ENCODE measurements around the gene FAM219B.
"Not testable (repeated sequence)": the region's sequence is repeated elsewhere in the genome, so short reads cannot be mapped to it uniquely, and the experiment has no call there.

Gene FAM219B

DNA sequence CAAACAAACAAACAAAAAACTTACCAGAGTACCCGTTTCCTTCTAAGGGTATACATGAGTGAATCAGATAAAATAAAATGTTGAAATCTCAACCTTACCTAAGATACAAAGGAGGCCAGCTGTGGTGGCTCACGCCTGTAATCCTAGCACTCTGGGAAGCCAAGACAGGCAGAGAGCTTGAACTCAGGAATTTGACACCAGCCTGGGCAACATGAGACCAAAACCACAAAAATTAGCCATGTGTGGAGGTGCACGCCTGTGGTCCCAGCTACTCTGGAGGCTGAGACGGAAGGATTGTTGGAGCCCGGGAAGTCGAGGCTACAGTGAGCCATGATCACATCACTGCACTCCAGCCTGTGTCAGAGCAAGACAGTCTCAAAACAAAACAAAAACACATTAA lies 11.0 kb upstream of the FAM219B start:
- DNase-seq (ENCODE audit: low spot score) = no peak
- in situ Hi-C loops (cut with MboI; ENCODE audit: low sequenced_read_pairs, unreplicated experiment) = no loop called here

GRCh38 chr15:74913799-74914198 lies 7.1 kb upstream of the FAM219B start:
- DNase-seq (ENCODE audit: low spot score); in situ Hi-C loops (cut with MboI; ENCODE audit: low sequenced_read_pairs, unreplicated experiment): not testable (repeated sequence)

More for the DNA sequence above, 11.0 kb upstream of the FAM219B start:
- TF ChIP-seq, protein P1, sequence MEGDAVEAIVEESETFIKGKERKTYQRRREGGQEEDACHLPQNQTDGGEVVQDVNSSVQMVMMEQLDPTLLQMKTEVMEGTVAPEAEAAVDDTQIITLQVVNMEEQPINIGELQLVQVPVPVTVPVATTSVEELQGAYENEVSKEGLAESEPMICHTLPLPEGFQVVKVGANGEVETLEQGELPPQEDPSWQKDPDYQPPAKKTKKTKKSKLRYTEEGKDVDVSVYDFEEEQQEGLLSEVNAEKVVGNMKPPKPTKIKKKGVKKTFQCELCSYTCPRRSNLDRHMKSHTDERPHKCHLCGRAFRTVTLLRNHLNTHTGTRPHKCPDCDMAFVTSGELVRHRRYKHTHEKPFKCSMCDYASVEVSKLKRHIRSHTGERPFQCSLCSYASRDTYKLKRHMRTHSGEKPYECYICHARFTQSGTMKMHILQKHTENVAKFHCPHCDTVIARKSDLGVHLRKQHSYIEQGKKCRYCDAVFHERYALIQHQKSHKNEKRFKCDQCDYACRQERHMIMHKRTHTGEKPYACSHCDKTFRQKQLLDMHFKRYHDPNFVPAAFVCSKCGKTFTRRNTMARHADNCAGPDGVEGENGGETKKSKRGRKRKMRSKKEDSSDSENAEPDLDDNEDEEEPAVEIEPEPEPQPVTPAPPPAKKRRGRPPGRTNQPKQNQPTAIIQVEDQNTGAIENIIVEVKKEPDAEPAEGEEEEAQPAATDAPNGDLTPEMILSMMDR (IDR thresholded peaks at IDR 0.05; ENCODE audit: borderline replicate concordance, control extremely low read depth, extremely low read depth, insufficient read depth, missing control alignments) = no peak

DNA sequence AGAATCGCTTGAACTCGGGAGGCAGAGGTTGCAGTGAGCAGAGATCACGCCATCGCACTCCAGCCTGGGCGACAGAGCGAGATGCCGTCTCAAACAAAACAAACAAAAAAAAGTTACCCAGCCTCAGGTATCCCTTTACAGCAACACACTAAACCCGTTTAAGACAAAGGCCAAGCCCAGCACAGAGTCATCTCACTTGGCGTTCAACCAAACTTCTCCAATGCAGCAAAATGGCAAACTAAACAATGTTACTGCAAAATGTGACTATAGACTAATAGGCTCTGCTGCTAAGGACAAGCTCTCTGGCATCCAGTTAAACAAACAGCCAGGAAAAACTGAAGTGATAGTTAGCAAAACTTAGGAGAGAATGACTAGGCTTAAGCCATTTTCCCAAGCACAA lies 6.4 kb upstream of the FAM219B start:
- TF ChIP-seq, protein P1 (IDR thresholded peaks at IDR 0.05; ENCODE audit: borderline replicate concordance, control extremely low read depth, extremely low read depth, insufficient read depth, missing control alignments) = no peak
- DNase-seq (ENCODE audit: low spot score) = no peak
- in situ Hi-C loops (cut with MboI; ENCODE audit: low sequenced_read_pairs, unreplicated experiment) = no loop called here

- in situ Hi-C loops (cut with MboI; ENCODE audit: low sequenced_read_pairs, unreplicated experiment) = no loop called here
- TF ChIP-seq, protein P1 (IDR thresholded peaks at IDR 0.05; ENCODE audit: borderline replicate concordance, control extremely low read depth, extremely low read depth, insufficient read depth, missing control alignments) = no peak
- DNase-seq (ENCODE audit: low spot score) = no peak
Observed at GRCh38 chr15:74908635-74909034, 2.0 kb upstream of the FAM219B start.

- in situ Hi-C loops (cut with MboI; ENCODE audit: low sequenced_read_pairs, unreplicated experiment) = no loop called here
- no peak for DNase-seq (ENCODE audit: low spot score)
- TF ChIP-seq, protein P1 (IDR thresholded peaks at IDR 0.05; ENCODE audit: borderline replicate concordance, control extremely low read depth, extremely low read depth, insufficient read depth, missing control alignments) = no peak
Observed at GRCh38 chr15:74907163-74907870, 666 bp upstream of the FAM219B start.

DNA sequence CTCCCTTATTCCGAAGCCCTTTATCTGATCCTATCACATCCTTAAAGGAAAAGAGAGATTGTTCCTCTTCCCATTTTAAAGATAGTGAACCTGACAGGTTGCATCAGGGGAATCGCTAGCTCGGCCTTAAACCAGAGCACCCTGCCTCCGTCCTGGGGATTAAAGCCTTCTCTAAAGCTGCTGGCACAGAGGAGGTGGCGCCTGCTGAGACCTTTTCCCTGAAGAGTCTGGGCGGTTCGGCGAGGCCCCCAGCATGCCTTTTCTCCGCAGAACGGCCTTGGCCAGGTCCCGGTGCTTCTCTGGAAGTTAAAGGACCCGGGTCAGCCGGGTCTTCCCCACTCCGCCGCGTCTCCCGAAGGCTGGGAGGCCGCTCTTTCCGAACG lies 593 bp downstream of the FAM219B start:
- TF ChIP-seq, protein P1 (IDR thresholded peaks at IDR 0.05; ENCODE audit: borderline replicate concordance, control extremely low read depth, extremely low read depth, insufficient read depth, missing control alignments) = no peak
- in situ Hi-C loops (cut with MboI; ENCODE audit: low sequenced_read_pairs, unreplicated experiment) = no loop called here
- no peak for DNase-seq (ENCODE audit: low spot score)

- in situ Hi-C loops (cut with MboI; ENCODE audit: low sequenced_read_pairs, unreplicated experiment) = no loop called here
- TF ChIP-seq, protein P1 (IDR thresholded peaks at IDR 0.05; ENCODE audit: borderline replicate concordance, control extremely low read depth, extremely low read depth, insufficient read depth, missing control alignments) = no peak
- no peak for DNase-seq (ENCODE audit: low spot score)
Observed at GRCh38 chr15:74904190-74904805, 2.4 kb downstream of the FAM219B start.

Measured in GM13976 (cell line).